ENCODE measurements around the gene DAAM1.

DNA sequence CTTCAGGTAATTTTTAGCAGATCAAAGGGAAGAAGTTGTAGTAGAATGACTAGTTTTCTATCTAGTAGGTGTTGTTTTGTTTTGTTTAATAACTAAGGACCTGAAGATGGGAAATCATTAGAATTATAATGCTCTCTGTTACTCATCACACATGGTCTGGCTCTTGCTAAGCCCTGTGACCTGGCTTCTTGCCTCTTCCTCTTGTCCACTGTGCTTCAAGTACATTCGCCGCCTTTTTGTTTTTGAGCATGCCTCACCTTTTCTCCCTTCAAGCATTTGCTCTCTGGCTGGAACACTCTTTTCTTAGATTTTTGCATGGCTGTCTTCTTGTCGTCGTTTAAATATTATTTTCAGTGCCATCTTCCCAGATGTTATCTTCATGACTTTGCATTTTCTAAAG, 47.7 kb downstream of the DAAM1 start:
- TF ChIP-seq EZH2 (IDR thresholded peaks at IDR 0.05; ENCODE audit: low read length) = no peak
- TF ChIP-seq, protein P1, sequence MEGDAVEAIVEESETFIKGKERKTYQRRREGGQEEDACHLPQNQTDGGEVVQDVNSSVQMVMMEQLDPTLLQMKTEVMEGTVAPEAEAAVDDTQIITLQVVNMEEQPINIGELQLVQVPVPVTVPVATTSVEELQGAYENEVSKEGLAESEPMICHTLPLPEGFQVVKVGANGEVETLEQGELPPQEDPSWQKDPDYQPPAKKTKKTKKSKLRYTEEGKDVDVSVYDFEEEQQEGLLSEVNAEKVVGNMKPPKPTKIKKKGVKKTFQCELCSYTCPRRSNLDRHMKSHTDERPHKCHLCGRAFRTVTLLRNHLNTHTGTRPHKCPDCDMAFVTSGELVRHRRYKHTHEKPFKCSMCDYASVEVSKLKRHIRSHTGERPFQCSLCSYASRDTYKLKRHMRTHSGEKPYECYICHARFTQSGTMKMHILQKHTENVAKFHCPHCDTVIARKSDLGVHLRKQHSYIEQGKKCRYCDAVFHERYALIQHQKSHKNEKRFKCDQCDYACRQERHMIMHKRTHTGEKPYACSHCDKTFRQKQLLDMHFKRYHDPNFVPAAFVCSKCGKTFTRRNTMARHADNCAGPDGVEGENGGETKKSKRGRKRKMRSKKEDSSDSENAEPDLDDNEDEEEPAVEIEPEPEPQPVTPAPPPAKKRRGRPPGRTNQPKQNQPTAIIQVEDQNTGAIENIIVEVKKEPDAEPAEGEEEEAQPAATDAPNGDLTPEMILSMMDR (optimal IDR thresholded peaks at IDR 0.05 in 1 of 3, IDR thresholded peaks at IDR 0.05 in 1 of 3, conservative IDR thresholded peaks at IDR 0.05 in 1 of 3; ENCODE audit: extremely low read depth in 1 of 3, insufficient read depth in 2 of 3, low read length in 3 of 3) = no peak
